ENCODE data around the gene HDGF. TPM values are rescaled to one million over a fixed set of nuclear protein-coding genes. Genes with fewer than 3 reads are reported as not detected.
A peak's percentile ranks its signal among the peaks of the same experiment; 100 is the strongest.

Gene HDGF
- total and polyA plus RNA-seq, 9 of the 15 experiments (the other 6 are each of a cell fraction or from before 2014, with no cell fraction given) = 38.8 to 601 (median 400) TPM

GRCh38 chr1:156740741-156741480 lies 10.6 kb downstream of the HDGF start, which contains the start of gene MRPL24 (continued):
- TF ChIP-seq TBP (optimal IDR thresholded peaks at IDR 0.05; ENCODE audit: low read depth, low read length) (peak; percentile 6), IRF9 (tag; IDR thresholded peaks at IDR 0.05) (no peak), ZSCAN32 (CRISPR knock-in tag; IDR thresholded peaks at IDR 0.05) (no peak), E2F4 (CRISPR knock-in tag; IDR thresholded peaks at IDR 0.05; ENCODE audit: low read depth) (peak; percentile 53), ZNF165 (CRISPR knock-in tag; IDR thresholded peaks at IDR 0.05; ENCODE audit: borderline replicate concordance) (no peak), SLC30A9 (CRISPR knock-in tag; IDR thresholded peaks at IDR 0.05) (no peak), ZNF507 (tag; conservative IDR thresholded peaks at IDR 0.05) (no peak), BMI1 (IDR thresholded peaks at IDR 0.05; ENCODE audit: low read length) (no peak), RBM15 (IDR thresholded peaks at IDR 0.05; ENCODE audit: insufficient read depth, low read length) (no peak), OTX1 (CRISPR knock-in tag; IDR thresholded peaks at IDR 0.05) (no peak), SMARCA4 (IDR thresholded peaks at IDR 0.05) (no peak), HSF4 (CRISPR knock-in tag; IDR thresholded peaks at IDR 0.05; ENCODE audit: borderline replicate concordance) (no peak), SNRNP70 (optimal IDR thresholded peaks at IDR 0.05; ENCODE audit: low read depth, low read length) (no peak), USF2 (CRISPR knock-in tag; IDR thresholded peaks at IDR 0.05) (no peak), ESRRA (IDR thresholded peaks at IDR 0.05; ENCODE audit: borderline replicate concordance, low read depth) (peak; percentile 5; the same call in 1 of the 2 replicates), SAFB (IDR thresholded peaks at IDR 0.05; ENCODE audit: borderline replicate concordance, low read depth, low read length) (no peak), CBX2 (IDR thresholded peaks at IDR 0.05; ENCODE audit: insufficient read depth, low read length, poor library complexity, severe bottlenecking) (no peak), SRSF3 (IDR thresholded peaks at IDR 0.05; ENCODE audit: insufficient read depth, low read length) (no peak), ZBED1 (IDR thresholded peaks at IDR 0.05) (no peak; the same call in 1 of the 2 replicates), E2F6 (IDR thresholded peaks at IDR 0.05; ENCODE audit: borderline replicate concordance in 1 of 2, extremely low read depth in 1 of 2, insufficient read depth in 1 of 2, insufficient read length in 1 of 2, low read depth in 1 of 2, low read length in 1 of 2, poor library complexity in 1 of 2, severe bottlenecking in 1 of 2) (peak; percentile 88 to 94), EZH2 (IDR thresholded peaks at IDR 0.05; ENCODE audit: borderline replicate concordance, low read depth, low read length) (no peak), CTCFL (IDR thresholded peaks at IDR 0.05; ENCODE audit: borderline replicate concordance, insufficient read depth, low read depth, low read length, poor library complexity, severe bottlenecking) (no peak)

Measured in K562 (cell line).